CD4-positive, alpha-beta T cell treated with Interleukin-6 for 4 hours (primary cell): ENCODE measurements around the gene CTSV.
"Not testable (repeated sequence)": the region's sequence is repeated elsewhere in the genome, so short reads cannot be mapped to it uniquely, and the experiment has no call there.

ENCODE experiments used
- DNase-seq: peaks from one replicate; pipeline ENCODE4 v3.0.0-alpha.2; 2020; ENCODE audit warnings: mixed read lengths

CTSV gene

GRCh38 chr9:97039514-97039860 is 545 bp upstream of the CTSV start:
- no peak for DNase-seq

GRCh38 chr9:97023505-97023904 is 15.4 kb downstream of the CTSV start:
- not testable (repeated sequence) for DNase-seq

- peak; percentile 73 for DNase-seq
Observed at GRCh38 chr9:97013151-97014132, 25.5 kb downstream of the CTSV start.

- not testable (repeated sequence) for DNase-seq
Observed at GRCh38 chr9:97012617-97013016, 26.3 kb downstream of the CTSV start.

- DNase-seq = not testable (repeated sequence)
Observed at GRCh38 chr9:97002195-97002594, 36.7 kb downstream of the CTSV start.

GRCh38 chr9:97001338-97001737 is 37.6 kb downstream of the CTSV start:
- DNase-seq = not testable (repeated sequence)

- DNase-seq = not testable (repeated sequence)
Observed at GRCh38 chr9:97000139-97000787, 38.7 kb downstream of the CTSV start.

- DNase-seq = not testable (repeated sequence)
Observed at GRCh38 chr9:96999733-97000132, 39.2 kb downstream of the CTSV start.

GRCh38 chr9:96997009-96997701 is 41.8 kb downstream of the CTSV start:
- DNase-seq = not testable (repeated sequence)

GRCh38 chr9:96994531-96995016 is 44.4 kb downstream of the CTSV start:
- DNase-seq = not testable (repeated sequence)

GRCh38 chr9:96992303-96992702 is 46.6 kb downstream of the CTSV start:
- not testable (repeated sequence) for DNase-seq

GRCh38 chr9:96989747-96990318 is 49.1 kb downstream of the CTSV start:
- DNase-seq = not testable (repeated sequence)

GRCh38 chr9:96984887-96985286 is 54.1 kb downstream of the CTSV start:
- not testable (repeated sequence) for DNase-seq

- DNase-seq = not testable (repeated sequence)
Observed at GRCh38 chr9:96984139-96984538, 54.8 kb downstream of the CTSV start.

GRCh38 chr9:96983496-96984122 is 55.3 kb downstream of the CTSV start:
- DNase-seq = not testable (repeated sequence)
